K562 (cell line): ENCODE results near the gene CEACAM7.

Experiments
- CBX3 ChIP-seq, 2 experiments: IDR thresholded peaks; 1 replicate in 1 of 2; 2 replicates in 1 of 2; pipeline ENCODE4 v1.6.1; 2012; ENCODE audit warnings: inconsistent platforms in 2 of 2, low read length in 2 of 2, borderline replicate concordance in 1 of 2, control low read depth in 1 of 2
- ZFP36 ChIP-seq: fragments of 150-350 bp; IDR thresholded peaks from 2 replicates; pipeline ENCODE4 v1.6.1; 2018; ENCODE audit warnings: low read length, low read depth; ENCODE audit not compliant: partially characterized antibody
- ZNF589 ChIP-seq: fragments of 200-800 bp; sonication (Bioruptor generic); IDR thresholded peaks from 2 replicates; pipeline ENCODE4 v1.6.1; 2016; ENCODE audit warnings: low read depth, missing genetic modification characterization, missing compliant biosample characterization
- TF ChIP-seq, protein P1 (sequence below): fragments of 250-450 bp; sonication (Bioruptor Pico); IDR thresholded peaks from 2 replicates; pipeline ENCODE4 v1.8.0; 2021; ENCODE audit warnings: mild to moderate bottlenecking, moderate library complexity

DNA sequence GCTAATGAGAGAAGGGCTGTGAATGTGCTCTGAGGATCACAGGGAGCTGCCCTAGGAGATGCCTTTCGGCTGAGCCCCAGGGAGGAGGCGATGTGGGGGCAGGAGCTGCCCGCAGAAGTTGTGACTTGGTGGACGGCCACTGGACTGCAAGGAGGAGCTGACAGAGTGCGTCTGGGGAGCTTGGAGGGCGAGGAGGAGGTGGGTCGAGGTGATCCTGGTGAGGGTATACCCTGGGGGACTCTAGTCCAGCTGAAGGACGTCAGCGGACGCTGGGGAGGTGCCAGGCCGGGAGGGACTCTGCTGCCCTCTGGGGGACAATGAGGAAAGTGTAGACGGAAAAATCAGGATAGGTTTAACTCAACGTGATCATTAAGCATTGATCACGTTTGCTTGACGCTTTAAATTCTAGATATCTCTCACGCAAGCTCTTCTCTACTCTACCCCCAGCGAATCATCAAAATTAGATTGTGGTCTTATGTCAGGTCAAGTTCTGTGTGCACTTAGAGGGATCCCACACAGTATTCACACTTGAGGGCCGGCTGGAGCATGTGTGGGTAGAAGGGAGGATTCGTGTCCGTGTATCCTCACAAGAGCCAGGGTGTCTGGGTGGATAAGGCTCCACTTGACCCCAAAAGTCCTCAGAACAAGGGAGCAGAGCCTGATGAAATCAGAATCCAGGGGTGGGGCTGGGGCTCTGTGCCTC, 3.3 kb upstream of the CEACAM7 start:
- TF ChIP-seq ZFP36 (no peak), ZNF589 (CRISPR knock-in tag) (no peak), CBX3 (IDR thresholded peaks at IDR 0.05; ENCODE audit: borderline replicate concordance in 1 of 2, low read length in 2 of 2) (no peak)
- TF ChIP-seq, protein P1, sequence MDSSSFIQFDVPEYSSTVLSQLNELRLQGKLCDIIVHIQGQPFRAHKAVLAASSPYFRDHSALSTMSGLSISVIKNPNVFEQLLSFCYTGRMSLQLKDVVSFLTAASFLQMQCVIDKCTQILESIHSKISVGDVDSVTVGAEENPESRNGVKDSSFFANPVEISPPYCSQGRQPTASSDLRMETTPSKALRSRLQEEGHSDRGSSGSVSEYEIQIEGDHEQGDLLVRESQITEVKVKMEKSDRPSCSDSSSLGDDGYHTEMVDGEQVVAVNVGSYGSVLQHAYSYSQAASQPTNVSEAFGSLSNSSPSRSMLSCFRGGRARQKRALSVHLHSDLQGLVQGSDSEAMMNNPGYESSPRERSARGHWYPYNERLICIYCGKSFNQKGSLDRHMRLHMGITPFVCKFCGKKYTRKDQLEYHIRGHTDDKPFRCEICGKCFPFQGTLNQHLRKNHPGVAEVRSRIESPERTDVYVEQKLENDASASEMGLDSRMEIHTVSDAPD (CRISPR knock-in tag): no peak
